ENCODE data around the gene EFCAB9.
A peak's percentile ranks its signal among the peaks of the same experiment; 100 is the strongest.

EFCAB9 gene

GRCh38 chr5:172229904-172230303, 35.9 kb downstream of the EFCAB9 start:
- DNase-seq = no peak
- no peaks in the 10 kb centered on the region for H3K27me3 Mint-ChIP-seq (ENCODE audit: low read depth, poor library complexity)
- TF ChIP-seq CTCF (IDR thresholded peaks at IDR 0.05) = no peak
- no peak overlapping the region for H3K4me3 Mint-ChIP-seq
- peaks cover 78% of the 10 kb centered on the region for H3K36me3 Mint-ChIP-seq (ENCODE audit: low read depth)
- H3K27ac Mint-ChIP-seq = no peak overlapping the region
- peaks cover 7% of the 10 kb centered on the region for H3K4me1 Mint-ChIP-seq
- no peaks in the 10 kb centered on the region for H3K9me3 Mint-ChIP-seq

GRCh38 chr5:172234031-172234430, 40.1 kb downstream of the EFCAB9 start:
- peaks cover 16% of the 10 kb centered on the region for H3K4me1 Mint-ChIP-seq
- peaks cover 47% of the 10 kb centered on the region for H3K36me3 Mint-ChIP-seq (ENCODE audit: low read depth)
- no peak for DNase-seq
- H3K27ac Mint-ChIP-seq = peak overlapping the region; percentile 20
- no peak overlapping the region for H3K4me3 Mint-ChIP-seq
- no peaks in the 10 kb centered on the region for H3K9me3 Mint-ChIP-seq
- H3K27me3 Mint-ChIP-seq (ENCODE audit: low read depth, poor library complexity) = no peaks in the 10 kb centered on the region
- TF ChIP-seq CTCF (IDR thresholded peaks at IDR 0.05) = no peak

GRCh38 chr5:172235132-172235780, 41.3 kb downstream of the EFCAB9 start:
- Mint-ChIP-seq H3K27me3 (ENCODE audit: low read depth, poor library complexity) (no peaks in the 10 kb centered on the region), H3K4me1 (peaks cover 20% of the 10 kb centered on the region), H3K27ac (peak overlapping the region; percentile 89), H3K4me3 (no peak overlapping the region), H3K9me3 (no peaks in the 10 kb centered on the region), H3K36me3 (ENCODE audit: low read depth) (peaks cover 40% of the 10 kb centered on the region)
- DNase-seq = no peak
- no peak for TF ChIP-seq CTCF (IDR thresholded peaks at IDR 0.05)

- H3K4me1 Mint-ChIP-seq = peaks cover 20% of the 10 kb centered on the region
- no peak overlapping the region for H3K4me3 Mint-ChIP-seq
- DNase-seq = no peak
- no peaks in the 10 kb centered on the region for H3K27me3 Mint-ChIP-seq (ENCODE audit: low read depth, poor library complexity)
- TF ChIP-seq CTCF (IDR thresholded peaks at IDR 0.05) = no peak
- H3K36me3 Mint-ChIP-seq (ENCODE audit: low read depth) = peaks cover 38% of the 10 kb centered on the region
- H3K27ac Mint-ChIP-seq = peak overlapping the region; percentile 89
- no peaks in the 10 kb centered on the region for H3K9me3 Mint-ChIP-seq
Measured at GRCh38 chr5:172235827-172236736, 42.1 kb downstream of the EFCAB9 start.

- Mint-ChIP-seq H3K36me3 (ENCODE audit: low read depth) (peaks cover 36% of the 10 kb centered on the region), H3K9me3 (peaks cover 6% of the 10 kb centered on the region), H3K4me3 (no peak overlapping the region), H3K27me3 (ENCODE audit: low read depth, poor library complexity) (no peaks in the 10 kb centered on the region), H3K27ac (peak overlapping the region; percentile 3), H3K4me1 (peaks cover 20% of the 10 kb centered on the region)
- DNase-seq = no peak
- no peak for TF ChIP-seq CTCF (IDR thresholded peaks at IDR 0.05)
Measured at GRCh38 chr5:172238334-172238733, 44.4 kb downstream of the EFCAB9 start.

All from nephron progenitor cell (in vitro differentiated cells).